GM19023 (cell line): ENCODE results near the gene CENPVL3.
"Not testable (repeated sequence)": the region's sequence is repeated elsewhere in the genome, so short reads cannot be mapped to it uniquely, and the experiment has no call there.

Experiments
- ATAC-seq: cut with Tn5 transposase; IDR thresholded peaks from one replicate; pipeline ENCODE4 v1.9.1; 2021; ENCODE audit warnings: mild to moderate bottlenecking, moderate library complexity; ENCODE audit not compliant: unreplicated experiment

The CENPVL3 gene

DNA sequence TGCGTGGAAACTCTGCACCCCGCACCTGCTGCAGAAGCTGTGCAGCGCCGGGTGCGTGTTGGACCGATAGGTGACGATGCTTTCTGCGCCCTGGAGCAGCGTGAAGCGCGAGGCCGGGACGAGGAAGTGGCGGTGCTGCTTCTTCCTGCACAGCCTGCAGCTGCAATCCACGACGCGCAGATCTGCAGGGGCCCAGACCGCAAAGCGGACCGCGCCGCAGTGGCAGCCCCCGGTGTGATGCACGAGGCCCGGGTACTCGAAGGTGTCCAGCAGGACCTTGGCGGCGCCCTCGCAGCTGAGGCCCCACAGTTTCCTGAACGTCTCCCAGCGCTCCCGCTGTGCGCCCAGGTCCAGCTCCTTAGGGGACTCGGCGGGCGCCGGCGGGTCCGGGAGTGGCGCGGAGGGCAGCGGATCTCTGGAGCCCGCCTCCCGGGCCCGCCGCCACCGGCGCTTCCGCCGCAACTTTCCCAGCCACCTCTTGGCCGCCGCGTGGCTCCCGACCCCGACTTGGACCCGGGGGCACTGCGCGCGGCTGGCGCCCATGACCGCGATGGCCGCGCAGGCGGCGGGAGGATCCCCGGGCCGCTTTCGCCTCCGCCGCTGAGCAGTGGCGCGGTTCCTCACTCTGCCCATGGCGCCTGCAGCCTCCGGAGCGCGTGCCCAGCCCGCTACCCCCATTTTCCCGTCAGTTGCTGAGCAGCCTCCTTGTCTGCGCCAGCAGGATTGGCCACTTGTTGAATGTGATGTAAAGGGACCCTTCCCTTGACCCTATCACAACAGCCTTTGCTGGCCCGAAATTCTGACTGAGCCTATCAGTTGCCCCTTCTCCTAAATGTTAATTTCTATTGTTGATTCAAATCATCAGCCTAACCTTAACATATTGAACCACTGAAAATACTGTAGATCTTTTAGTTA lies at the start of gene CENPVL3:
CENPVL3 (minus strand) TSS at position 672 of the 915 bp plus-strand sequence; CDS start at position 633, 39 bp downstream.
- ATAC-seq, result not testable (repeated sequence)

- no peak for ATAC-seq
These were observed 47.3 kb upstream of the CENPVL3 start for GRCh38 chrX:51665981-51666380.

- no peak for ATAC-seq
These were observed 24.7 kb upstream of the CENPVL3 start for GRCh38 chrX:51643377-51643776.

- ATAC-seq, result no peak
These were observed 22.8 kb upstream of the CENPVL3 start for GRCh38 chrX:51641421-51642021.

DNA sequence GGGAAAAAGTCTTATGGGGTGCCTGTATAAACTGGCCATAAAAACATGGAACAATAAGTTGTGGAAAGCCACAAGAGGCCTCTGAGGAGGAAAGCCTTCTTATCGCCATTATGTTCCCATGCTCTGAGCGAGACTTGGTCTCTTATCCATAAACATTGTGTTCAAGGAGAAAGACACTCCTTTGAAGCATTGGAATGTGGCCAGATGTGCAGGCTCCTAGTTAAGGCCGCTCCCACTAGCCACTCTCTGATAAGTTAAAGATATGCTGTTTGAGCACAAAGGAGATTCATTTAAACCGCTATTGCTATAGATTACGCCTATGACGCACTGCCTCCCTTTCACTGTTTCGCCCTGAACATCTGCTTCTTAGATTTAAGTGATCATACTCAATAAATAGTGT lies 17.8 kb upstream of the CENPVL3 start:
- not testable (repeated sequence) for ATAC-seq

GRCh38 chrX:51614353-51615012 lies 4.2 kb downstream of the CENPVL3 start:
- ATAC-seq, result no peak

DNA sequence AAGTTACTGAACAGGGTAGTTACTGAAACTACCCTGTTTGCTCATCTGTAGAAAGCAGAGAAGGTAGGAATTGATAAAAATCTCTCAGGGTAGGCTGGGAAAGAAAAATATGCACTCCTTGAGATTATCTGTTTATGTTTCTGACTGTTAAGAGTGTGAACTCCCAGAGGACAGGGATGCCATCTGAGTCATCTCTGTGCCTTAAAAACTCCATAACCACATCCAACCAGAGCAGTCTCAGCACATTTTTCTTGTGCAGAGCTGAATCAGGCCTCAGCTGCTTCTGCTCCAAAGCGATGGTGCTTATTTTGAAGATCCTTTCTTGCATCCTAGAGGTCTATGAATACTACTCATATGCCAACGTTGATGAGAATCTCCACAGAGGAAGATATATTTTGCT lies 9.9 kb downstream of the CENPVL3 start:
- no peak for ATAC-seq

- no peak for ATAC-seq
These were observed 10.6 kb downstream of the CENPVL3 start for GRCh38 chrX:51608126-51608525.

DNA sequence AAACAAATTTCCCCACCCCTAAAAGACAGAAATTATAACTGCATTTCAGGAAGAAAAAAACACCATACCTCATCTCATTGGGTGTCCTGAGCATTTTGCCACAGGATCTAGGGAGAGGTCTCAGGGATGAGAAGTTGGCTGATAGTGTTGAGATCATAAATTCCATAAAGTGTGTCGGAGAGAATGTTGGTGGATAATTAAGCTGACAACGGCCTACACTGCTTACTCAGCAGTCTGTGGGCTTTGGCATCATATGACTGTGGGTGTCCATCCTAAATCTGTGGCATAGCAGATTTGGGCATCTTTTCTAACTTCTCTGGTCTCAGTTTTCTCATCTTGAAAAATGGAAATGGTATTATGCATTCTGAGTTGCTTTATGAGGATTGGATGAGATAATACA lies 12.3 kb downstream of the CENPVL3 start:
- ATAC-seq, result no peak

DNA sequence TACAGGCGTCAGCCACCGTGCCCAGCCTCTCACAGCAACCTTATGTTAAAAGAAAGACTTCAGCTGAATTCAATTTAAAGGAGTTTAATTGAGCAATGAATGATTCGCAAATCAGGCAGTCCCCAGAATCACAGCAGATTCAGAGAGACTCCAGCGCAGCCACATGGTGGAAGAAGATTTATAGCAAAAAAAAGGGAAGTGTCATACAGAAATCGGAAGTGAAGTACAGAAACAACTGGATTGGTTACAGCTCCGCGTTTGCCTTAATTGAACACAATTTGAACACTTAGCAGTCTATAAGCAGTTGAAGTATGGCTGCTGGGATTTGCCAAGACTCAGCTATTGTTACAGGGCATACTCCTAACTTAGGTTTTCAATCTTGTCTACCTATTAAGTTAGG lies 19.8 kb downstream of the CENPVL3 start:
- no peak for ATAC-seq

GRCh38 chrX:51571874-51572273 lies 46.8 kb downstream of the CENPVL3 start:
- ATAC-seq, result no peak

DNA sequence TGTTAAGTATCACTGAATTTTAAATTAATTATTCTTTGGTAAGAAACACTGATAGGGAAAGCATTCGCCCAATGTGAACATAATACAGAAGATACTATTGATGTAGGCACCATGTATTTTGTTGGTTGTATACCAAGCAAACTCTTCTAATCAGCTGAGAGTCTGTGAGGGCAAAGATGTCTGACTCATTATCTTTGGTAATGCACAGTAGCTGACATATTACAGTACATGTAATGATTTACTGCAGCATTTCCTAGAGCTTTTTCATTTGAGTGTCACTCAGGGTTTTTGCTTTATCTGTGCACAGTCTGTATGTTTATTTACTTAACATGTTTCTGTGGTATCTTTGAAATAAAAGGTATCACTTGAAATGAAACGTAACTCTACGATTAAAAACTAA lies 49.2 kb downstream of the CENPVL3 start:
- ATAC-seq, result no peak

GRCh38 chrX:51568586-51568985 lies 50.1 kb downstream of the CENPVL3 start:
- ATAC-seq, result no peak
